AG04450 (cell line): Measurements from ENCODE around the gene DNMT3L. TPM values are rescaled to one million over a fixed set of nuclear protein-coding genes. Genes with fewer than 3 reads are reported as not detected.

Source experiments
- CTCF ChIA-PET: fragments of 300-600, 350-600 bp; formaldehyde crosslinking; extraction: SDS; loops from one replicate; lab custom pipeline; 2022; ENCODE audit warnings: antibody characterized with exemption, inconsistent platforms; lab: Charles Lee
- POLR2A ChIA-PET: fragments of 350-600 bp; formaldehyde crosslinking; extraction: SDS; loops from one replicate; lab custom pipeline; 2021; ENCODE audit warnings: antibody characterized with exemption, inconsistent platforms; lab: Yijun Ruan, JAX
- DNase-seq: peaks from one replicate; pipeline ENCODE4 v3.0.0-alpha.2; 2011; ENCODE audit warnings: low read depth, low spot score
- H3K27ac ChIP-seq: one replicate; pipeline ENCODE4 v1.5.1; 2012; ENCODE audit warnings: low read depth, low read length, control low read depth
- H3K27me3 ChIP-seq: one replicate; pipeline ENCODE4 v1.6.0; 2012; ENCODE audit warnings: low read length; ENCODE audit not compliant: control insufficient read depth, insufficient read depth
- H3K4me3 ChIP-seq: 2 replicates; pipeline ENCODE4 v1.5.1; 2011; ENCODE audit warnings: mild to moderate bottlenecking, low read depth, low read length, control low read depth
- H3K9me3 ChIP-seq: 2 replicates; pipeline ENCODE4 v1.5.1; 2012; ENCODE audit warnings: low read length; ENCODE audit not compliant: control insufficient read depth, insufficient read depth
- polyA plus RNA-seq: library from polyadenylated mRNA; depleted of rRNA; stranded (reverse); fragments of >200 nt; gene quantifications from 2 replicates; pipeline ENCODE4 v1.2.3, GENCODE V29; 2011
- TF ChIP-seq, protein P1 (sequence below): IDR thresholded peaks from 2 replicates; pipeline ENCODE4 v1.5.1; 2011; ENCODE audit warnings: low read depth, low read length, control low read depth, inconsistent platforms

The DNMT3L gene
- polyA plus RNA-seq, 1 experiment = not detected

GRCh38 chr21:44260791-44261631, 686 bp downstream of the DNMT3L start:
- DNase-seq = no peak
- POLR2A ChIA-PET = no interaction called here
- Histone ChIP-seq H3K27ac (no peak overlapping the region), H3K4me3 (no peak overlapping the region), H3K27me3 (peaks cover 4% of the 10 kb centered on the region), H3K9me3 (no peaks in the 10 kb centered on the region; the same call in 1 of the 2 replicates)
- CTCF ChIA-PET = no interaction called here
- TF ChIP-seq, protein P1, sequence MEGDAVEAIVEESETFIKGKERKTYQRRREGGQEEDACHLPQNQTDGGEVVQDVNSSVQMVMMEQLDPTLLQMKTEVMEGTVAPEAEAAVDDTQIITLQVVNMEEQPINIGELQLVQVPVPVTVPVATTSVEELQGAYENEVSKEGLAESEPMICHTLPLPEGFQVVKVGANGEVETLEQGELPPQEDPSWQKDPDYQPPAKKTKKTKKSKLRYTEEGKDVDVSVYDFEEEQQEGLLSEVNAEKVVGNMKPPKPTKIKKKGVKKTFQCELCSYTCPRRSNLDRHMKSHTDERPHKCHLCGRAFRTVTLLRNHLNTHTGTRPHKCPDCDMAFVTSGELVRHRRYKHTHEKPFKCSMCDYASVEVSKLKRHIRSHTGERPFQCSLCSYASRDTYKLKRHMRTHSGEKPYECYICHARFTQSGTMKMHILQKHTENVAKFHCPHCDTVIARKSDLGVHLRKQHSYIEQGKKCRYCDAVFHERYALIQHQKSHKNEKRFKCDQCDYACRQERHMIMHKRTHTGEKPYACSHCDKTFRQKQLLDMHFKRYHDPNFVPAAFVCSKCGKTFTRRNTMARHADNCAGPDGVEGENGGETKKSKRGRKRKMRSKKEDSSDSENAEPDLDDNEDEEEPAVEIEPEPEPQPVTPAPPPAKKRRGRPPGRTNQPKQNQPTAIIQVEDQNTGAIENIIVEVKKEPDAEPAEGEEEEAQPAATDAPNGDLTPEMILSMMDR = no peak

- ChIA-PET CTCF (no interaction called here), POLR2A (no interaction called here)
- no peak for DNase-seq
- Histone ChIP-seq H3K27ac (no peak overlapping the region), H3K27me3 (peaks cover 4% of the 10 kb centered on the region), H3K9me3 (no peaks in the 10 kb centered on the region; the same call in 1 of the 2 replicates), H3K4me3 (no peak overlapping the region)
- TF ChIP-seq, protein P1 = no peak
Measured at GRCh38 chr21:44260066-44260465, 1.6 kb downstream of the DNMT3L start.

DNA sequence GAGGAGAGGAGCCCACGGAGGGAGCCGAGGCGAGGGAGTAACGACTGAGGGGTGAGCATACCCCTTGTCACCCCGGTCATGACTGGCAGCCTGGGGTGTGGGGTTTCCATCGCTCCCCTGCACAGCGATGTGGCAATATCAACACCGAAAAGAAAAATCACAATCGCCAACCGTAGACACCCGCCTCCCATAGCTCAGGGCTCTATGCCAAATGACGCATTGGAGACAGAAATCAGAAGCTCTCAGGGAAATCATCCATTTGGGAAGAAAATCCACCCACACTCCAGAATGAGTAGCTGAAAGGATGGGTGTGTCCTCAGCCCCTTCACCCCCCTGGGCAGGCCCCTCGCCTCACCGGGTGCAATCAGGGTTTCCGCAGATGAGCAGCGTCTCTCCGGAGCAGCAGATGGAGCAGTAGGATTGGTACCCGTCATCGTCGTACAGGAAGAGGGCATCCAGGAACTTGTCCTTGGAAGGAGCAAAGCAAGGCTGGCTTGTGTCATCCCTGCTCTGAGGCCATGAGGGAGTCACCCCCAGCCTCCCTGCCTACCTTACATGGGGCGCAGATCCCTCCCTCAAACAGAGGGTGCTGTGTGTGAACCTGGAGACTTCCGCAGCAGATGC, 2.5 kb downstream of the DNMT3L start:
- H3K4me3 ChIP-seq = no peak overlapping the region
- CTCF ChIA-PET = no interaction called here
- TF ChIP-seq, protein P1 = no peak
- H3K9me3 ChIP-seq = no peaks in the 10 kb centered on the region; the same call in 1 of the 2 replicates
- no peak for DNase-seq
- H3K27ac ChIP-seq = no peak overlapping the region
- H3K27me3 ChIP-seq = peaks cover 8% of the 10 kb centered on the region
- POLR2A ChIA-PET = no interaction called here

DNA sequence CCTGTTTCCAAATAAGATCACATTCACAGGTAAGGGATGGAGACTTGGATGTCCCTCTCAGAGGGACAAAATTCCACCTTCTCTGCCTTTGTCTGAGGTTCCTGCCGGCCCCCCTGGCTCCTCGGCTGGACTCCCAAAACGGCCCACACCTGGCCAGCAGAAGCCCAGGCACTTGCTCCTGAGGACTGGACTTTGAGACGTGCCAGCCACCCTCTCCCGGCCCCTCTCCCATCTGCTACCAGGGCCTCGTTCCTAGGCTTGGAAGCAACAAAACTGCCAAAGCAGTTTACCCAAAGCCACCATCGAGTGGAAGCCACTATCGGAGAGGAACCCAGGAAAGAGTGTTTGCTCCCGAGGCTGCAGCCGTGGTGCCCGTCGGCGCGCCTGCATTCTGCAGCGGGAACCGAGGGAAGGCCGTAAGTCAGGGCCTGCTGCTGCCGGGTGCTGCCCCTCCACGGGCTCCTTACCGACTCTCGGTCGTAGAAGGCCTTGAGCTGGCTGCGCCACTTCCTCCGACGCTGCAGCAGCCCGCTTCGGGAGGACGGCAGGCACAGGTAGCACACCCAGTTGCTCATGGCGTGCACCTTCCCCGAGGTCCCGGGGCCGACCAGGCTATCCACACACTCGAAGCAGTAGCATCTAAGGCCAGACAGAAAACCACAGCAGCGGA, 3.5 kb downstream of the DNMT3L start:
- ChIA-PET CTCF (no interaction called here), POLR2A (no interaction called here)
- peaks cover 9% of the 10 kb centered on the region for H3K27me3 ChIP-seq
- TF ChIP-seq, protein P1 = no peak
- no peaks in the 10 kb centered on the region; the same call in 1 of the 2 replicates for H3K9me3 ChIP-seq
- DNase-seq = no peak
- no peak overlapping the region for H3K4me3 ChIP-seq
- no peak overlapping the region for H3K27ac ChIP-seq
